ENCODE data around the gene DMRTA2.
"Not testable (repeated sequence)": the region's sequence is repeated elsewhere in the genome, so short reads cannot be mapped to it uniquely, and the experiment has no call there.

Gene DMRTA2

GRCh38 chr1:50423670-50424000, 392 bp upstream of the DMRTA2 start:
- DNase-seq = no peak

- DNase-seq = no peak
Observed at GRCh38 chr1:50422675-50422945, 633 bp downstream of the DMRTA2 start.

GRCh38 chr1:50421768-50422674, 1.2 kb downstream of the DMRTA2 start:
- no peak for DNase-seq

GRCh38 chr1:50421366-50421748, 1.9 kb downstream of the DMRTA2 start:
- DNase-seq = no peak

- DNase-seq = no peak
Observed at GRCh38 chr1:50420689-50421365, 2.4 kb downstream of the DMRTA2 start.

- no peak for DNase-seq
Observed at GRCh38 chr1:50419907-50420677, 3.2 kb downstream of the DMRTA2 start.

GRCh38 chr1:50419192-50419906, 3.9 kb downstream of the DMRTA2 start:
- DNase-seq = no peak

- no peak for DNase-seq
Observed at GRCh38 chr1:50418600-50419109, 4.6 kb downstream of the DMRTA2 start.

GRCh38 chr1:50417946-50418599, 5.2 kb downstream of the DMRTA2 start:
- DNase-seq = no peak

- DNase-seq = no peak
Observed at GRCh38 chr1:50417507-50417906, 5.7 kb downstream of the DMRTA2 start.

- DNase-seq = no peak
Observed at GRCh38 chr1:50416553-50417453, 6.4 kb downstream of the DMRTA2 start.

GRCh38 chr1:50416150-50416527, 7.1 kb downstream of the DMRTA2 start:
- DNase-seq = no peak

- no peak for DNase-seq
Observed at GRCh38 chr1:50415235-50416149, 7.8 kb downstream of the DMRTA2 start.

- no peak for DNase-seq
Observed at GRCh38 chr1:50414853-50415234, 8.4 kb downstream of the DMRTA2 start.

GRCh38 chr1:50412813-50413476, 10.3 kb downstream of the DMRTA2 start:
- DNase-seq = no peak

GRCh38 chr1:50405814-50406213, 17.4 kb downstream of the DMRTA2 start:
- DNase-seq = no peak

- no peak for DNase-seq
Observed at GRCh38 chr1:50393522-50394120, 29.6 kb downstream of the DMRTA2 start.

- DNase-seq = not testable (repeated sequence)
Observed at GRCh38 chr1:50381551-50381950, 41.7 kb downstream of the DMRTA2 start.

- DNase-seq = no peak
Observed at GRCh38 chr1:50378770-50379169, 44.5 kb downstream of the DMRTA2 start.

Measured in central memory CD4-positive, alpha-beta T cell (primary cell).